Trophoblast cell (in vitro differentiated cells and primary cell): ENCODE measurements around the gene HERC5.

ENCODE experiments used
- DNase-seq, 2 donors: peaks; one replicate each; pipeline ENCODE4 v3.0.0-alpha.2; 2016
- H2AFZ ChIP-seq: 2 replicates; pipeline ENCODE4 v1.6.1; 2013; ENCODE audit warnings: low read length, moderate library complexity, mild to moderate bottlenecking; ENCODE audit not compliant: insufficient read depth, poor library complexity
- H2AK5ac ChIP-seq: 2 replicates; pipeline ENCODE4 v1.6.1; 2013; ENCODE audit warnings: mild to moderate bottlenecking, low read length
- H2BK120ac ChIP-seq: 2 replicates; pipeline ENCODE4 v1.6.1; 2013; ENCODE audit warnings: low read length, mild to moderate bottlenecking, moderate library complexity; ENCODE audit not compliant: insufficient read depth, poor library complexity
- H2BK12ac ChIP-seq: 2 replicates; pipeline ENCODE4 v1.6.1; 2013; ENCODE audit warnings: mild to moderate bottlenecking, low read length, moderate library complexity
- H2BK5ac ChIP-seq: 2 replicates; pipeline ENCODE4 v1.6.1; 2013; ENCODE audit warnings: low read length, low read depth, moderate library complexity, mild to moderate bottlenecking; ENCODE audit not compliant: poor library complexity
- H3K14ac ChIP-seq: 2 replicates; pipeline ENCODE4 v1.6.1; 2013; ENCODE audit warnings: mild to moderate bottlenecking, low read length
- H3K18ac ChIP-seq: 2 replicates; pipeline ENCODE4 v1.6.1; 2013; ENCODE audit warnings: mild to moderate bottlenecking, low read length
- H3K23ac ChIP-seq: 2 replicates; pipeline ENCODE4 v1.6.1; 2013; ENCODE audit warnings: low read length
- H3K27ac ChIP-seq: 2 replicates; pipeline ENCODE4 v1.5.1; 2013; ENCODE audit warnings: low read depth, mild to moderate bottlenecking, inconsistent platforms, low read length, moderate library complexity
- H3K27me3 ChIP-seq: 2 replicates; pipeline ENCODE4 v1.6.1; 2013; ENCODE audit warnings: inconsistent platforms, mild to moderate bottlenecking, low read length, moderate library complexity; ENCODE audit not compliant: insufficient read depth
- H3K36me3 ChIP-seq, 2 experiments: 1 replicate in 1 of 2; 2 replicates in 1 of 2; pipeline ENCODE4 v1.6.1; 2013; ENCODE audit warnings: low read length in 2 of 2, mild to moderate bottlenecking in 2 of 2, moderate library complexity in 1 of 2; ENCODE audit not compliant: insufficient read depth in 2 of 2, control insufficient read depth in 1 of 2
- H3K4ac ChIP-seq: 2 replicates; pipeline ENCODE4 v1.6.1; 2013; ENCODE audit warnings: low read depth, mild to moderate bottlenecking, low read length, moderate library complexity
- H3K4me1 ChIP-seq, 2 experiments: 1 replicate in 1 of 2; 2 replicates in 1 of 2; pipeline ENCODE4 v1.6.1; 2013; ENCODE audit warnings: low read length in 2 of 2, mild to moderate bottlenecking in 2 of 2, moderate library complexity in 1 of 2; ENCODE audit not compliant: insufficient read depth in 2 of 2, control insufficient read depth in 1 of 2
- H3K4me2 ChIP-seq: 2 replicates; pipeline ENCODE4 v1.6.1; 2013; ENCODE audit warnings: inconsistent platforms, mild to moderate bottlenecking, low read length, moderate library complexity
- H3K4me3 ChIP-seq: 2 replicates; pipeline ENCODE4 v1.5.1; 2013; ENCODE audit warnings: mild to moderate bottlenecking, low read depth, low read length, inconsistent platforms
- H3K79me1 ChIP-seq: one replicate; pipeline ENCODE4 v1.6.1; 2013; ENCODE audit warnings: low read length
- H3K79me2 ChIP-seq: 2 replicates; pipeline ENCODE4 v1.6.1; 2013; ENCODE audit warnings: low read length, mild to moderate bottlenecking; ENCODE audit not compliant: control insufficient read depth, insufficient read depth, poor library complexity
- H3K9ac ChIP-seq: 2 replicates; pipeline ENCODE4 v1.6.1; 2013; ENCODE audit warnings: mild to moderate bottlenecking, low read length
- H3K9me3 ChIP-seq: 2 replicates; pipeline ENCODE4 v1.6.1; 2013; ENCODE audit warnings: low read depth, mild to moderate bottlenecking, control low read depth, inconsistent platforms, low read length; ENCODE audit not compliant: insufficient read depth
- H4K12ac ChIP-seq: 2 replicates; pipeline ENCODE4 v1.6.1; 2013; ENCODE audit warnings: low read depth, mild to moderate bottlenecking, low read length, moderate library complexity
- H4K8ac ChIP-seq: 2 replicates; pipeline ENCODE4 v1.6.1; 2013; ENCODE audit warnings: low read depth, mild to moderate bottlenecking, low read length, moderate library complexity
- H4K91ac ChIP-seq: one replicate; pipeline ENCODE4 v1.6.1; 2013; ENCODE audit warnings: low read depth, mild to moderate bottlenecking, low read length, moderate library complexity
- WGBS: extraction: QIAGEN DNeasy Blood & Tissue Kit; methylation state at CpG from one replicate; pipeline ENCODE4 v1.1.7; 2013; ENCODE audit warnings: missing lambda C conversion rate; ENCODE audit not compliant: insufficient read length, insufficient coverage; ENCODE audit errors: extremely low coverage; 5-methylcytosine and 5-hydroxymethylcytosine counted together

The HERC5 gene

DNA sequence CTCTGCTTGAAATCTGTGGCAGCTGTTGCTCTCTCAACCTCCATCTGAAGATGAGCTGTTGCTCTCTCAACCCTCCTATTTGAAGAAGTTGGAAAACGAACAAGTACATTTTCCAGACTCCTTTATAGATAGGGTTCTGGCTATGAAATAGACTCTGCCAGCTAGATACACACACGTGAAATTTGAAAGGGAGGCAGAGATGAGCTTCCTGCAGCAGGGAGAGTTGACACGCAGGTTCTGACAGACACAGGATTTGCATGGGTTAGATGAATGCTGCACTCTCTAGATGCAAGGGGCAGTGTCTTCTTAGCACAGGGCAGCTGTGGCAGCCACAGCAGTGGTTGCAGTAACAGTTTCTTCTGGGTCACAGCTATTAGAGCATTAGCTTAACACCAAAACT lies 74.6 kb downstream of the HERC5 start:
- no peak overlapping the region for H3K4me2 ChIP-seq

DNA sequence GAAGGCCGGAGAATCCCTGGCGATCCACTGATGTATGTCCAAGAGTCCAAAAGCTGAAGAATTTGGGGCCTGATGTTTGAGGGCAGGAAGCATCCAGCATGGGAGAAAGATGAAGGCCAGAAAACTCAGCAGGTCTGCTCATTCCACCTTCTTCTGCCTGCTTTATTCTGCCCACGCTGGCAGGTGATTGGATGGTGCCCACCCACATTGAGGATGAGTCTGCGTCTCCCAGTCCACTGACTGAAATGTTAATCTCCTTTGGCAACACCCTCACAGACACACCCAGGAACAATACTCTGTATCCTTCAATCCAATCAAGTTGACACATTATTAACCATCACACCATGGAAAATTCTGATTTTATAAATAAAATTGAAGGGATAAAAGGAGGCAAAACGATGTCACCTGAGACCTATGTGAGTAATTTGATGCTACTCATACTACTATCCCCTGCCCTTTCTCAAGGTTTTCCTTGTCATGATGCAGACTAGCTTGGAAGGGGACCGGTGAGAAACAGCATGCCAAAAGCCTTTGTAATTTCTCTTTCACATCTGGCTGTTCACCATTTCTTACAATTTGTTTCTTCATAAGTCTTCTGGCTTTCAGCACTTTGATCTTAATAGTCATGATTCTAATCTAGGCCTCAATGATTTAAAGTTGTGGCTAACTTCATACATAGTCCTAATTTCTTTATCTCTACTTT lies 76.3 kb downstream of the HERC5 start:
- no peak for DNase-seq
- Histone ChIP-seq H2BK5ac (no peak overlapping the region), H2AFZ (no peak overlapping the region), H3K27ac (no peak overlapping the region), H3K9ac (no peak overlapping the region), H4K8ac (no peak overlapping the region), H3K79me1 (no peaks in the 10 kb centered on the region), H3K4me3 (no peak overlapping the region), H3K4me2 (no peak overlapping the region), H3K18ac (no peak overlapping the region), H3K4ac (no peak overlapping the region), H4K12ac (no peak overlapping the region), H3K79me2 (no peaks in the 10 kb centered on the region), H3K27me3 (no peaks in the 10 kb centered on the region), H3K9me3 (no peaks in the 10 kb centered on the region), H4K91ac (no peak overlapping the region), H3K23ac (no peak overlapping the region), H2BK12ac (no peak overlapping the region), H3K14ac (no peak overlapping the region), H3K4me1 (no peaks in the 10 kb centered on the region), H3K36me3 (no peaks in the 10 kb centered on the region), H2AK5ac (no peak overlapping the region), H2BK120ac (no peak overlapping the region)
- no CpG with 5 or more reads among the region's 6 CpGs for WGBS

More for the DNA sequence above, 74.6 kb downstream of the HERC5 start:
- H3K14ac ChIP-seq, result no peak overlapping the region
- H3K27me3 ChIP-seq, result no peaks in the 10 kb centered on the region
- no peak for DNase-seq
- H2BK12ac ChIP-seq, result no peak overlapping the region
- H3K18ac ChIP-seq, result no peak overlapping the region
- H3K27ac ChIP-seq, result no peak overlapping the region
- no peaks in the 10 kb centered on the region for H3K79me2 ChIP-seq
- H3K79me1 ChIP-seq, result no peaks in the 10 kb centered on the region
- no peak overlapping the region for H2BK120ac ChIP-seq
- H2BK5ac ChIP-seq, result no peak overlapping the region
- WGBS, result no CpG with 5 or more reads among the region's 3 CpGs
- H2AK5ac ChIP-seq, result no peak overlapping the region
- H3K9ac ChIP-seq, result no peak overlapping the region
- no peaks in the 10 kb centered on the region for H3K4me1 ChIP-seq
- H3K4ac ChIP-seq, result no peak overlapping the region
- H4K91ac ChIP-seq, result no peak overlapping the region
- H2AFZ ChIP-seq, result no peak overlapping the region
- H3K36me3 ChIP-seq, result no peaks in the 10 kb centered on the region
- no peak overlapping the region for H3K23ac ChIP-seq
- no peak overlapping the region for H4K8ac ChIP-seq
- no peak overlapping the region for H3K4me3 ChIP-seq
- H3K9me3 ChIP-seq, result no peaks in the 10 kb centered on the region
- H4K12ac ChIP-seq, result no peak overlapping the region

DNA sequence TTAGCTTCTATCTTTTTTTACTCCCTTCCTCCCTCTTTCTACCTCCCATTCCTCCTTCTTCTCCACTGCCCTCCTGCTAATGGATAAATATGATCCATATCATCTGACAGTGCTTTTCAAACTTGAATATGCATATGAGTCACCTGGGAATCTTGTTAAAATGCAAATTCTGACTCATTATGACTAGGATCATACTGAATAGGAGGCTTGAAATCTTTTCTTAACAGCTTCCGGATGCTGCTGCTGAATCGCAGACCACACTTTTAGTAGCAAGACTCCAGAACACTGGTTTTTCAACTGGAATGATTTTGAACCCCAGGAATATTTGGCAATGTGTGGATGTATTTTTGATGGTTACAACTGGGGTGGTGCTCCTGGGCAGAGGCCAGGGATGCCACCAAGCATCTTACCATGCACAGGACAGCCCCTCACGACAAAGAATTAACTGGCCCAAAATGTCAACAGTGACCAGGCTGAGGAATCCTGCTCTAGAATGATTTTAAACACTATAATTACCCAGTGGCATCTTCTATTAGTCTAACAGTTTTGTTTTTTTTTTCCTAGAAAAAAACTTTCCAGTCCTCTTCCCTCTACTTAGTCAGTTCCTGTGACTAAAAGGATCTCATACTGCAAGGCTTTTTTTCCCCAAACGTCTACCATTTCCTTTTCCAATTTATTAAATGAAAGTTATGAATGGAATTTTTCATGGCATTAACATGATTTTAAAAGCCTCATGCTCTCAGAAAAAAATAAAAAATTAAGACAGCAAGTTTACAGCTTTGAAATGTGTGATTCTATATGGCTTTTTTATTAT lies 77.2 kb downstream of the HERC5 start:
- no peaks in the 10 kb centered on the region for H3K9me3 ChIP-seq
- H3K4ac ChIP-seq, result no peak overlapping the region
- WGBS, result no CpG with 5 or more reads among the region's 4 CpGs
- no peak overlapping the region for H4K91ac ChIP-seq
- H2AFZ ChIP-seq, result no peak overlapping the region
- no peak overlapping the region for H4K8ac ChIP-seq
- no peaks in the 10 kb centered on the region for H3K79me1 ChIP-seq
- H3K27ac ChIP-seq, result no peak overlapping the region
- no peak overlapping the region for H4K12ac ChIP-seq
- no peak overlapping the region for H2BK12ac ChIP-seq
- no peak overlapping the region for H3K4me3 ChIP-seq
- no peaks in the 10 kb centered on the region for H3K36me3 ChIP-seq
- DNase-seq, result no peak
- no peak overlapping the region for H2AK5ac ChIP-seq
- no peak overlapping the region for H3K23ac ChIP-seq
- H3K4me2 ChIP-seq, result no peak overlapping the region
- no peak overlapping the region for H2BK5ac ChIP-seq
- H3K14ac ChIP-seq, result no peak overlapping the region
- no peaks in the 10 kb centered on the region for H3K27me3 ChIP-seq
- H3K4me1 ChIP-seq, result no peaks in the 10 kb centered on the region
- no peaks in the 10 kb centered on the region for H3K79me2 ChIP-seq
- H3K9ac ChIP-seq, result no peak overlapping the region
- no peak overlapping the region for H2BK120ac ChIP-seq
- no peak overlapping the region for H3K18ac ChIP-seq

DNA sequence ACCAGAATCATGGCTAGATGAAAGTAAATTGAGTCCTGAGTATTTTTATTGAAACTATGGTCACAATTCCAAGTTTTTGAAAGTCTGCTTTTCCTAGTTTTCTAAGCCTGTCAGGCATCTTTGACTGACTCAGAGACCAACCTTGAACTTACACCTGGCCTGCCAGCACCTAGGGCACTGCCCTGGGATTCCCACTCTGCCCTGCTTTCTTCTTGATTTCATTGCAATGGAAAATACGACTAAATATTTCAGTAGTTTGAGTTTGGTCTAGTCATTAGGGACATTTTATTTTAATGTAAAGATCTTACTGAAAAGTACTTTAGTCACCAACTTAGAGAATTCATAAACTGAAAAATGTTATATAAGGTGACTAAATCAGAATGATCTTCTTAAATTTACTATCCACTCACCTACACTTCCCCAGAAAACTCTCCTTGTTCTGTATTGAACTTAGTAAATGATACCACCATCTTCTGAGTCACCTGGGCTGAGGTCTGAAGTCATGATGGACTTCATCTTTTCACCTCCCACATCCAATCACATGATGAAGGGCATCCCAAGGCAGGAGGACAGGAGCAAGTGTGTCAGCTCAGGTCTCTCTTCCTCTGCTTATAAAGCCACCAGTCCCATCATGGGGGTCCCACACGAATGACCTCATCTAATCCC lies 78.3 kb downstream of the HERC5 start:
- Histone ChIP-seq H3K79me2 (no peaks in the 10 kb centered on the region), H3K9ac (no peak overlapping the region), H2AFZ (no peak overlapping the region), H3K36me3 (no peaks in the 10 kb centered on the region), H2AK5ac (no peak overlapping the region), H3K4me2 (no peak overlapping the region), H3K14ac (no peak overlapping the region), H3K4me3 (no peak overlapping the region), H3K23ac (no peak overlapping the region), H3K27ac (no peak overlapping the region), H3K4me1 (no peaks in the 10 kb centered on the region), H3K27me3 (no peaks in the 10 kb centered on the region), H3K4ac (no peak overlapping the region), H3K18ac (no peak overlapping the region), H3K79me1 (no peaks in the 10 kb centered on the region), H3K9me3 (no peaks in the 10 kb centered on the region), H4K91ac (no peak overlapping the region), H2BK12ac (no peak overlapping the region), H4K12ac (no peak overlapping the region), H4K8ac (no peak overlapping the region), H2BK5ac (no peak overlapping the region), H2BK120ac (no peak overlapping the region)
- no peak for DNase-seq
- no CpG with 5 or more reads among the region's 2 CpGs for WGBS
